Thyroid gland (tissue), 4 donors: ENCODE measurements around the gene CNTN5.

Source experiments
- POLR2A ChIP-seq, 2 donors: fragments of 450-650 bp; IDR thresholded peaks; one replicate each; pipeline ENCODE4 v1.6.1; 2017; ENCODE audit warnings: antibody characterized with exemption in 2 of 2, mild to moderate bottlenecking in 2 of 2, moderate library complexity in 1 of 2
- TF ChIP-seq, protein P1 (sequence below), 6 experiments: fragments of 200-600 bp in 3 of 6; fragments of 450-650 bp in 3 of 6; sonication (generic) in 3 of 6; IDR thresholded peaks; one replicate each; pipeline ENCODE4 v1.5.1; 2016 to 2019; ENCODE audit warnings: antibody characterized with exemption in 6 of 6, mild to moderate bottlenecking in 2 of 6, inconsistent platforms in 1 of 6, moderate library complexity in 1 of 6

DNA sequence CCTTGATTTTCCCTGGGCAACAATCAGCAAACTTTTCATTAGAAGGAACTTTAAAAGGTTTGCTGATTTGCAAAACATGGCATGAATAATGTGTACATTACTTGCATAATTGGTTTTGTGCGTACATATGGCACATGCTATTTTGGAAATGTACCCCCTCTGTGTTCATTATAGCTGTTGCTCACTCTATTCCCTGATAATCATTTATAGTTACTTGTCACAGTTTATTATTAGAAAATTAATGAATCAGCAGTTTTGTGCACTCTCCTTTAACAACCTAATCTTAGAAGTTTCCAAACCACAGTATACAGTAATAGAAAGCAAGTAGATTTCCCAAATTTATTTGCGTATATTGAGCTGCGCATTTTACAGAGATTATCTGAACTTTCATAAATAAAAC, 389.9 kb downstream of the CNTN5 start:
- TF ChIP-seq, protein P1, sequence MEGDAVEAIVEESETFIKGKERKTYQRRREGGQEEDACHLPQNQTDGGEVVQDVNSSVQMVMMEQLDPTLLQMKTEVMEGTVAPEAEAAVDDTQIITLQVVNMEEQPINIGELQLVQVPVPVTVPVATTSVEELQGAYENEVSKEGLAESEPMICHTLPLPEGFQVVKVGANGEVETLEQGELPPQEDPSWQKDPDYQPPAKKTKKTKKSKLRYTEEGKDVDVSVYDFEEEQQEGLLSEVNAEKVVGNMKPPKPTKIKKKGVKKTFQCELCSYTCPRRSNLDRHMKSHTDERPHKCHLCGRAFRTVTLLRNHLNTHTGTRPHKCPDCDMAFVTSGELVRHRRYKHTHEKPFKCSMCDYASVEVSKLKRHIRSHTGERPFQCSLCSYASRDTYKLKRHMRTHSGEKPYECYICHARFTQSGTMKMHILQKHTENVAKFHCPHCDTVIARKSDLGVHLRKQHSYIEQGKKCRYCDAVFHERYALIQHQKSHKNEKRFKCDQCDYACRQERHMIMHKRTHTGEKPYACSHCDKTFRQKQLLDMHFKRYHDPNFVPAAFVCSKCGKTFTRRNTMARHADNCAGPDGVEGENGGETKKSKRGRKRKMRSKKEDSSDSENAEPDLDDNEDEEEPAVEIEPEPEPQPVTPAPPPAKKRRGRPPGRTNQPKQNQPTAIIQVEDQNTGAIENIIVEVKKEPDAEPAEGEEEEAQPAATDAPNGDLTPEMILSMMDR (IDR thresholded peaks at IDR 0.05) = no peak
- TF ChIP-seq POLR2A (IDR thresholded peaks at IDR 0.05) = no peak
